ENCODE data around the gene TBX10.
"Not testable (repeated sequence)": the region's sequence is repeated elsewhere in the genome, so short reads cannot be mapped to it uniquely, and the experiment has no call there.

Gene TBX10

GRCh38 chr11:67639438-67639859, at the start of gene TBX10:
TBX10 (minus strand) TSS chr11:67639763; CDS start chr11:67639472, 291 bp downstream.
- Histone ChIP-seq H3K9me3 (ENCODE audit: control insufficient read depth, insufficient read depth, low read length) (no peaks in the 10 kb centered on the region), H3K9ac (ENCODE audit: low read depth, low read length) (no peak within 1 kb of the TSS), H3K36me3 (ENCODE audit: insufficient read depth, low read length) (no peaks in the 10 kb centered on the region), H3K4me1 (ENCODE audit: insufficient read depth, low read length) (no peaks in the 10 kb centered on the region)

GRCh38 chr11:67689178-67689577, 49.6 kb upstream of the TBX10 start:
- Histone ChIP-seq H3K4me1 (ENCODE audit: insufficient read depth, low read length) (no peaks in the 10 kb centered on the region), H3K36me3 (ENCODE audit: insufficient read depth, low read length) (no peaks in the 10 kb centered on the region), H3K9me3 (ENCODE audit: control insufficient read depth, insufficient read depth, low read length) (no peaks in the 10 kb centered on the region), H3K9ac (ENCODE audit: low read depth, low read length) (no peak overlapping the region)

- H3K36me3 ChIP-seq (ENCODE audit: insufficient read depth, low read length) = no peaks in the 10 kb centered on the region
- H3K4me1 ChIP-seq (ENCODE audit: insufficient read depth, low read length) = no peaks in the 10 kb centered on the region
- no peak overlapping the region for H3K9ac ChIP-seq (ENCODE audit: low read depth, low read length)
- H3K9me3 ChIP-seq (ENCODE audit: control insufficient read depth, insufficient read depth, low read length) = no peaks in the 10 kb centered on the region
These were observed 48.4 kb upstream of the TBX10 start for GRCh38 chr11:67687986-67688385.

GRCh38 chr11:67685641-67686332, 46.2 kb upstream of the TBX10 start:
- not testable (repeated sequence) for H3K36me3 ChIP-seq (ENCODE audit: insufficient read depth, low read length); H3K9ac ChIP-seq (ENCODE audit: low read depth, low read length); H3K9me3 ChIP-seq (ENCODE audit: control insufficient read depth, insufficient read depth, low read length); H3K4me1 ChIP-seq (ENCODE audit: insufficient read depth, low read length)

GRCh38 chr11:67682126-67683034, 42.8 kb upstream of the TBX10 start:
- H3K36me3 ChIP-seq (ENCODE audit: insufficient read depth, low read length); H3K9ac ChIP-seq (ENCODE audit: low read depth, low read length); H3K4me1 ChIP-seq (ENCODE audit: insufficient read depth, low read length); H3K9me3 ChIP-seq (ENCODE audit: control insufficient read depth, insufficient read depth, low read length): not testable (repeated sequence)

- Histone ChIP-seq H3K36me3 (ENCODE audit: insufficient read depth, low read length) (no peaks in the 10 kb centered on the region), H3K9ac (ENCODE audit: low read depth, low read length) (no peak overlapping the region), H3K4me1 (ENCODE audit: insufficient read depth, low read length) (no peaks in the 10 kb centered on the region), H3K9me3 (ENCODE audit: control insufficient read depth, insufficient read depth, low read length) (peaks cover 3% of the 10 kb centered on the region; the same call in 1 of the 2 replicates)
These were observed 41.3 kb upstream of the TBX10 start for GRCh38 chr11:67680696-67681470.

GRCh38 chr11:67675058-67675747, 35.6 kb upstream of the TBX10 start:
- peaks cover 3% of the 10 kb centered on the region; the same call in 1 of the 2 replicates for H3K9me3 ChIP-seq (ENCODE audit: control insufficient read depth, insufficient read depth, low read length)
- H3K9ac ChIP-seq (ENCODE audit: low read depth, low read length) = no peak overlapping the region
- no peaks in the 10 kb centered on the region for H3K36me3 ChIP-seq (ENCODE audit: insufficient read depth, low read length)
- H3K4me1 ChIP-seq (ENCODE audit: insufficient read depth, low read length) = no peaks in the 10 kb centered on the region

- Histone ChIP-seq H3K4me1 (ENCODE audit: insufficient read depth, low read length) (no peaks in the 10 kb centered on the region), H3K9ac (ENCODE audit: low read depth, low read length) (no peak within 1 kb of the TSS), H3K36me3 (ENCODE audit: insufficient read depth, low read length) (no peaks in the 10 kb centered on the region), H3K9me3 (ENCODE audit: control insufficient read depth, insufficient read depth, low read length) (peaks cover 3% of the 10 kb centered on the region; the same call in 1 of the 2 replicates)
These were observed 34.9 kb upstream of the TBX10 start, which contains the start of gene ALDH3B2 for GRCh38 chr11:67674442-67674871. ALDH3B2 (minus strand) TSS chr11:67674623; CDS start chr11:67666935, 7,688 bp downstream.

- H3K9ac ChIP-seq (ENCODE audit: low read depth, low read length) = no peak overlapping the region
- no peaks in the 10 kb centered on the region for H3K36me3 ChIP-seq (ENCODE audit: insufficient read depth, low read length)
- no peaks in the 10 kb centered on the region for H3K4me1 ChIP-seq (ENCODE audit: insufficient read depth, low read length)
- H3K9me3 ChIP-seq (ENCODE audit: control insufficient read depth, insufficient read depth, low read length) = peaks cover 3% of the 10 kb centered on the region; the same call in 1 of the 2 replicates
These were observed 34.3 kb upstream of the TBX10 start for GRCh38 chr11:67673902-67674301.

GRCh38 chr11:67673358-67673757, 33.8 kb upstream of the TBX10 start:
- H3K9me3 ChIP-seq (ENCODE audit: control insufficient read depth, insufficient read depth, low read length) = peaks cover 3% of the 10 kb centered on the region; the same call in 1 of the 2 replicates
- no peak overlapping the region for H3K9ac ChIP-seq (ENCODE audit: low read depth, low read length)
- H3K4me1 ChIP-seq (ENCODE audit: insufficient read depth, low read length) = no peaks in the 10 kb centered on the region
- no peaks in the 10 kb centered on the region for H3K36me3 ChIP-seq (ENCODE audit: insufficient read depth, low read length)

- Histone ChIP-seq H3K9ac (ENCODE audit: low read depth, low read length) (no peak overlapping the region), H3K36me3 (ENCODE audit: insufficient read depth, low read length) (no peaks in the 10 kb centered on the region), H3K9me3 (ENCODE audit: control insufficient read depth, insufficient read depth, low read length) (no peaks in the 10 kb centered on the region), H3K4me1 (ENCODE audit: insufficient read depth, low read length) (no peaks in the 10 kb centered on the region)
These were observed 31.6 kb upstream of the TBX10 start for GRCh38 chr11:67671211-67671520.

GRCh38 chr11:67670316-67671210, 31.0 kb upstream of the TBX10 start:
- Histone ChIP-seq H3K9me3 (ENCODE audit: control insufficient read depth, insufficient read depth, low read length) (no peaks in the 10 kb centered on the region), H3K9ac (ENCODE audit: low read depth, low read length) (no peak overlapping the region), H3K36me3 (ENCODE audit: insufficient read depth, low read length) (no peaks in the 10 kb centered on the region), H3K4me1 (ENCODE audit: insufficient read depth, low read length) (no peaks in the 10 kb centered on the region)

GRCh38 chr11:67668192-67668551, 28.6 kb upstream of the TBX10 start:
- H3K9ac ChIP-seq (ENCODE audit: low read depth, low read length) = no peak overlapping the region
- H3K36me3 ChIP-seq (ENCODE audit: insufficient read depth, low read length) = no peaks in the 10 kb centered on the region
- H3K4me1 ChIP-seq (ENCODE audit: insufficient read depth, low read length) = no peaks in the 10 kb centered on the region
- no peaks in the 10 kb centered on the region for H3K9me3 ChIP-seq (ENCODE audit: control insufficient read depth, insufficient read depth, low read length)
